Stimulated activated CD4-positive, alpha-beta T cell treated with anti-CD3 and anti-CD28 coated beads, Interleukin-1b, Interleukin-23, amount 100 ng/mL, for 24 hours (primary cell): ENCODE data around the gene AMZ1.
"Not testable (repeated sequence)": the region's sequence is repeated elsewhere in the genome, so short reads cannot be mapped to it uniquely, and the experiment has no call there.

Experiments used
- DNase-seq, 4 experiments: peaks; one replicate each; pipeline ENCODE4 v3.0.0-alpha.2; 2020; ENCODE audit warnings: low read depth in 4 of 4, low spot score in 1 of 4

AMZ1 gene

GRCh38 chr7:2689951-2690705, 2.1 kb downstream of the AMZ1 start:
- no peak for DNase-seq

- no peak for DNase-seq
These were observed 3.2 kb downstream of the AMZ1 start for GRCh38 chr7:2691011-2691707.

DNA sequence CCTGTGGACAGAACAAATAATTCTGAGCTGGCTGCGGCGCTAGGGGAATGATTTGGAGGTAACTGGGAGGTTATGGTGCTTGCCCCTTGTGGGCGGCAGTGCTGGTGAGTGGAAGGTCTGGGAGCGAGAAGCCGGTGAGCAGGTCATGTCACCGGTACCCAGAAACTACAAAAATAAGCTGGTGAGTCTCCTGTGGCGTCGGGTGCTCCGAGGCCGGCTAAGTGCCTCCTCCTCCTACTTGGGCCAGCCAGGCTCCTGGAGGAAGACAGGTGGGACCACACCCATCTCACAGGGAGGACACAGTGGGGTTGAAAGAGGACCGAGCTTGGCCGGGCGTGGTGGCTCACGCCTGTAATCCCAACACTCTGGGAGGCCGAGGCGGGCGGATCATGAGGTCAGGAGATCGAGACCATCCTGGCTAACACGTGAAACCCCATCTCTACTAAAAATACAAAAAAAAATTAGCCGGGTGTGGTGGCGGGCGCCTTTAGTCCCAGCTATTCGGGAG, 4.0 kb downstream of the AMZ1 start:
- DNase-seq, result not testable (repeated sequence)

DNA sequence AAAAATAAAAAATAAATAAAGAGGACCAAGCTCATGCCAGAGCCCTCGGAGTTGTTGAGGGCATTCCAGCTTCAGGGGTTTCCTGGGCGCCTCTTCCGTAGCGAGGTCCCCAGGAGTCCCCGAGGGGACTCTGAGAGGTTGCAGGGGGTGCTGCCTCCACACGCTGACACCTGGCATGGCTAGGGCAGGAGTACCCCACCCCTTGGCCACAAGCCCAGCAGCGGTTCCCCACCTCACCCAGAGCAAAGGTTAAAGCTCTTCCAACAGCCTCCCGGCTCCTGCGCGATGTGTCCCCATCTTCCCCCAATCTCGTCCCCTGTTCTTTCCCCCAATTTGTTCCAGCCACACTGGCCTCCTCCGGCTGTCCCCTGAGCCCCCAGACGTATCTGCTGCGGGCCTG, 4.5 kb downstream of the AMZ1 start:
- no peak for DNase-seq

DNA sequence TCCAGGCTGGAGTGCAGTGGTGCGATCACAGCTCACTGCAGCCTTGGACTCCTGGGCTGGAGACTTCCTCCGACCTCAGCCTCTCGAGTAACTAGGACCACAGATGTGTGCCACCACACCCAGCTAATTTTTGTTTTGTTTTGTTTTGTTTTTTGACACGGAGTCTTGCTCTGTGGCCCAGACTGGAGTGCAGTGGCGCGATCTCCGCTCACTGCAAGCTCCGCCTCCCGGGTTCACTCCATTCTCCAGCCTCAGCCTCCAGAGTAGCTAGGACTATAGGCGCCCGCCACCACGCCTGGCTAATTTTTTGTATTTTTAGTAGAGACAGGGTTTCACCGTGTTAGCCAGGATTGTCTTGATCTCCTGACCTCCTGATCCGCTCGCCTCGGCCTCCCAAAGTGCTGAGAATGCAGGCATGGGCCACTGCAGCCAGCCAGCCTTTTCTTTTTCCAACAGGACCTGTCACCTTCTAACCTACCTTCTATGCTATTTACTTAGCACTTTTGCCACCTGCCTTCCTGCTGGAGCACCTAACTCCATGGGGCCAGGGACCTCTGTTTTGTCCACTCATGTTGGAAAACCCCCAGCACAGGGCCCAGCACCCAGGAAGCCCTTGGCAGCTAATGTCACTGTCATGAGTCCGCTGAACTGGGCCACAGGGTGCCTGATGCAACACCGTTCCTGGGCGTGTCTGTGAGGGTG, 5.6 kb downstream of the AMZ1 start:
- not testable (repeated sequence) for DNase-seq

DNA sequence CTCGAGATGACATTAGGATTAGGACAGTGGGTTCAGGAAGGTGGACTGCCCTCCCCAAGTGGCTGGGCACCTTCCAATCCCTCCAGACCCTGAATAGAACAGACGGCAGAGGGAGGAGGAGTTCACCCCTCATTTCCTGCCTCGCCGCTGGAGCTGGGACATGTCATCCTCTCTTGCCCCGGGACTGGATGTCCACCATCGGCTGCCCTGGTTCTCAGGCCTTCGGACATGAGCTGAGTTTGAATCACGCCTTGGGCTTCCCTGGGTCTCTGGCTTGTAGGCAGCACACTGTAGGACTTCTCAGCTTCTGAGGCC, 6.1 kb downstream of the AMZ1 start:
- not testable (repeated sequence) for DNase-seq

- peak in 2 of 4 experiments; percentile 20 to 37 for DNase-seq
These were observed 10.7 kb downstream of the AMZ1 start for GRCh38 chr7:2698581-2699288.

DNA sequence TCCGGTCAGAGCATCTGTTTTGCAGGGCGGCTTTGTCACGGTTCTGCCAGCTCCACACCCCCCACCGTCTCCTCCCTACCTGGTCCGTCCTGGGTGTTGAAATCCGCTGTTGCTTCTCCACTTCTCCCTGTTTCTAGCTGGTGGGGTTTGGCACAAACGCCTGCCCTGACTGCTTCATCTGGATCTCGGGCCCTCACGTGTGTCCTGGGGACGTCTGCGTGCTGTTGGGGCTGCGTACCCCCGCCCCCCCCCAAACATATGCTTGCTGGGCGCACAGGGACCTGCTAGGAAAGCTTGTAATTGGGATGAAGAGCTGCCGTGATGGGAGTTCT, 11.3 kb downstream of the AMZ1 start:
- no peak for DNase-seq

GRCh38 chr7:2700141-2700850, 12.3 kb downstream of the AMZ1 start:
- no peak for DNase-seq

- no peak for DNase-seq
These were observed 13.4 kb downstream of the AMZ1 start for GRCh38 chr7:2701424-2701823.

DNA sequence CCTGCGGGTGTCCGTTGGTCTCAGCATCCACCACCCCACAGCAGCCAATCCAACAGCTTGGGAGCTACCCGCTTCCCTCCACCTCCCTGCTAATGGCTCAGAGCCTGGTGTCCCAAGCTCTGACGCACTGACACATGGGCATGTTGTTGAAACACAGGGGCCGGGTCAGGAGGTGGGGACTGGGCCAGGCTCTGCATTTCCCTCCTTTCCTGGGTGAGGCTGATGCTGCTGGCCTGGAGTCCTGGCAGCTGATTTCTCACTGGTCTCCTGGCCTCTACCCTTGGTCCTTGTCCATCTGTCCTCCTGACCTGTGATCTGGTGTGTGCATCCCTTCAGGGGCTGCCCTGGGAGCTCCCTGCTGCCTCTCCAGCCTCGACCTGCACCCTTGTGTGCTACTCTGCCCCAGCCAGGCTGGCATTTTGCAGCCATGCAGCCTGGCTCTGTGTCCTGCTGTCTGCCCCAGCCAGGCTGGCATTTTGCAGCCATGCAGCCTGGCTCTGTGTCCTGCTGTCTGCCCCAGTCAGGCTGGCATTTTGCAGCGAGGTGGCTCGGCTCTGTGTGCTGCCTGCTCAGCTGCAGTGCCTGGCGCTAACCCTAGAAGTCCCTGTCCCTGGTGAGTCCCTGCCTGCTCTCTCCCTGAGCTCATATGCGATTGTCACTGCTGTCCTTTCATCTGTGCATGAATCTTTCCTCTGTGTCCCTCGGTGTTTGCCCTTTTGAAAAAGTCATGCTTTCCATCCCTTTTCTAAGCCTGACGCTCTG, 14.0 kb downstream of the AMZ1 start:
- no peak for DNase-seq

DNA sequence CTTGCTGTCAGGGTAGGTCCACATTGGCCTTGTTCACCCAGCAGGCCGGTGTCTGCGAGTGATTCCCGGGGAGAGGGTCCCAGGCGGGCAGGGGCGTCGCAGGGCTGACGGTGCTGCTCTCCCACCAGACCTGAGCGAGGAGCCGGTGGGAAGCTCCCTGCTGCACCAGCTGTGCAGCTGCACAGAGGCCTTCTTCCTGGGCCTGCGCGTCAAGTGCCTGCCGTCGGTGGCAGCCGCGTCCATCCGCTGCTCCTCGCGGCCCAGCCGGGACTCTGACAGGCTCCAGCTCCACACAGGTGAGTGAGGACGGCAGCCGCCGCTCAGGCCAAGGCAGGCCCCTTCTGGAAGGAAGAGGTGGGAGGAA, 14.6 kb downstream of the AMZ1 start:
- no peak for DNase-seq

GRCh38 chr7:2705371-2706096, 17.5 kb downstream of the AMZ1 start:
- DNase-seq, result no peak

DNA sequence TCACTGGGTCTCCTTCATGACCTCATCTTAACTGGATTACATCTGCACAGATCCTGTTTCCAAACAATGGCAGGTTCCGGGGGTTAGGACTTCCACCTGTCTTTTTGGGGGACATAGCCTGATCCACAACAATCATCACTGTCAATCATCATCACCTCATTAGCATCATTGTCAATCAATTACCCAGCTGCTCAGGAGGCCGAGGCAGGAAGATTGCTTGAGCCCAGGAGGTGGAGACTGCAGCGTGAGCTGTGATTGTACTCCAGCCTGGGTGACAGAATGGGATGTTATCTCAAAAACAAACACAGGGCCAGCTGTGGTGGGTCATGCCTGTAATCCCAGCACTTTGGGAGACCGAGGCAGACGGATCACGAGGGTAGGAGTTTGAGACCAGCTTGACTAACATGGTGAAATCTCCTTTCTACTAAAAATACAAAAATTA, 18.7 kb downstream of the AMZ1 start:
- no peak for DNase-seq

- no peak for DNase-seq
These were observed 19.5 kb downstream of the AMZ1 start for GRCh38 chr7:2707481-2707880.

DNA sequence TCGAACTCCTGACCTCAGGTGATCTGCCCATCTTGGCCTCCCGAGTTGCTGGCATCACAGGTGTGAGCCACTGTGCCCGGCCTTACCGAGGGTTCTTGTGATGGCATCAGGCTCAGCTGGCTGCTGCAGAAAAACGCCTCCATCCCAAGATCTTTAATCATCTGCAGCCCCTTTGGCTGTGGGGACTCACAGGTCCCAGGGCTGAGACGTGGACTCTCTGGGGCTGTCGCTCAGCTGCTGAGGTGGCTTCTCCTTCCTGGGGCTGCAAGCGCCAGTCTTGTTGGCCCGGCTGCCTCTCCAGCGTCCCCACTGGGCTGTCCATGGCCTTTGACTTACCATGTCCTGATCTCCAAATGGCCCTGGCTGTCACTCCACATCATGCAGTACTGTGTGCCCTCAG, 20.0 kb downstream of the AMZ1 start:
- no peak for DNase-seq

GRCh38 chr7:2708547-2709310, 20.7 kb downstream of the AMZ1 start:
- no peak for DNase-seq

- peak; percentile 32 to 69 (median 63) for DNase-seq
These were observed 21.7 kb downstream of the AMZ1 start for GRCh38 chr7:2709553-2710285.
